Epidermal melanocyte (primary cell): ENCODE data around the gene KAZN.

Experiments used
- DNase-seq: peaks from one replicate; pipeline ENCODE4 v3.0.0; 2011; ENCODE audit warnings: low spot score; ENCODE audit not compliant: insufficient read length

Gene KAZN

DNA sequence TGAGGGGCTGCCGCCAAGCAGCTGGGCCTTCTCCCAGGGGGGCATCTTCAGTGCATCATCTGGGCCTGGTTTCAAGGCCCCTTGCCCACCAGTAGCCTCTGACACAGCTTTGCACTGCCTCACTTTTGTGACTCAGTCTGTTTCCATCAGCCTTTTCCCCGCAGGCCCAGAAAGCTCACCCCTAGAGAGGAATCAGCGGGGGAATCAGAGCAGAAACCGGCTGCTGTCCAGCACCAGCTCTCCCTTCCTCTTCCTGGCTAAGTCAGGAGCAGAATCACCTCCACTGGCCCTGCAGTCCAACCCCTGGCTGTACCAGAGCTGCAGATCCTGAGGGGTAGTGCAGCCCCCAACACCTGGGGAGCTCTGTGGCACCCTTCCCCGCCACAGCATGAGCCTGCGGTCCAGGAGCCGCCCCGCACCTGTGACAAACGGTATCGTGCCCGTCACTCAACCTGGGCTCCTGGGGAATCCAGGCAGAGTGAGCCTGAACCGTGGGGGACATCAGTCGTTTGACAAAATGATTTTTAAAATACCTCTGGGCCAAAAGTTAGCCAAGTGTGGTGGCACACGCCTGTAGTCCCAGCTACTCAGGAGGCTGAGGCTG, 471.8 kb downstream of the KAZN start:
- DNase-seq, result no peak

DNA sequence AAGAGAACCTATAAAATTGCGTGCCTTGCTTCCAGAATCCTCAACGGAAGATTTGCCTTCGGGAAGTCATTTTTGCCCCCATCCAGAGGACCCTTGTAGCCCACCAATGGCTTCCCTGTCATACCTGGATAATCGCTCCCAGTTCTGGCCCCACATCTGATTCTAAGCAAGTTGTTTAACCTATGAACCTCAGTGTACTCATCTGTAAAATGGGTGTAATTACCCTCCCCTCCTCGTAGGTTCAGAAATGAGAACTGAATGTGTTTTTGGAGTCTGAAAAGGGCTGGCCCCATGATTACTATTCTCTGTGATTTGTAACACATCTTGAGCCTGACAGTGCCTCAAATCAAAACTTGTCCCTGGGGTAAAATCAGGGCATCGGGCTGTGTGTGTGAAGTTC, 473.5 kb downstream of the KAZN start:
- no peak for DNase-seq

GRCh38 chr1:15073799-15074308, 475.4 kb downstream of the KAZN start:
- DNase-seq, result no peak

DNA sequence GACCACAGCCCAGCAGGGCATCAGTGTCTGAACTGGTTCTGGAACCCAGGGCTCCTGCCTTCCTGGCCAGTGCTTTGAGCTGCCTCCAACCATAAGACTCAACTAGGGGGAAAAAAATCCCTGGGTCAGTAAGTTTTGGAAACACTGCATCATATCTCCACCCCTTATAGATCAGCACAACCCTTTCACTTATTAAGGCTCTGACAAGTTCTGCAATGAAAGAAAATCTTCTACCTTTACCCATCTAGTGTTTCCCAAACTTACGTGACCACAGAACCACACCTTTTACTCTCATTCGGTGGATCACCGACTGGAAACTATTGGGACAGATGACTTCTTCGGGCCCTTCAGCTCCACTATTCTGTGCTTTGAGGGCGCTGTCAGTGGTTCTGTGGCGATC, 476.7 kb downstream of the KAZN start:
- no peak for DNase-seq

GRCh38 chr1:15075817-15076216, 477.3 kb downstream of the KAZN start:
- no peak for DNase-seq

GRCh38 chr1:15076807-15077206, 478.3 kb downstream of the KAZN start:
- no peak for DNase-seq

DNA sequence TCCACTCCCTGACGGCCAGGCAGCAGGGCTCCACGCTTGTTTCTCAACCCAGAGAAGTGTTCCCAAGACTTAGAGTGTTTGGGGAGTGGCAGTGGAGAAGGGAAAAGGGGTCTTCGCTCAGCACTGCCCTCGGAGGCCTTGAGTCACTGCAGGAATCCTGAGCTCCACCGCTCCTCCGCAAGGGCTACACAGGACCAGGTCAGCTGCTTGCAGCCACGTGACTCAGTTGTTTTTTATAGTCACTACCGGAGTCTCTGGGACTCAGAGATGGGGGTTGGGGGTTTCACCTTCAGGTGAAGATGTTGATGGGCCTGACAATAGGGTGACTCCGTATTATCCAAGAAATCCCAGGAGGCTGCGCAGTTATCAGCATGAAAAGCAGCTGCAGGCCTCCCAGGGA, 478.9 kb downstream of the KAZN start:
- DNase-seq, result no peak

DNA sequence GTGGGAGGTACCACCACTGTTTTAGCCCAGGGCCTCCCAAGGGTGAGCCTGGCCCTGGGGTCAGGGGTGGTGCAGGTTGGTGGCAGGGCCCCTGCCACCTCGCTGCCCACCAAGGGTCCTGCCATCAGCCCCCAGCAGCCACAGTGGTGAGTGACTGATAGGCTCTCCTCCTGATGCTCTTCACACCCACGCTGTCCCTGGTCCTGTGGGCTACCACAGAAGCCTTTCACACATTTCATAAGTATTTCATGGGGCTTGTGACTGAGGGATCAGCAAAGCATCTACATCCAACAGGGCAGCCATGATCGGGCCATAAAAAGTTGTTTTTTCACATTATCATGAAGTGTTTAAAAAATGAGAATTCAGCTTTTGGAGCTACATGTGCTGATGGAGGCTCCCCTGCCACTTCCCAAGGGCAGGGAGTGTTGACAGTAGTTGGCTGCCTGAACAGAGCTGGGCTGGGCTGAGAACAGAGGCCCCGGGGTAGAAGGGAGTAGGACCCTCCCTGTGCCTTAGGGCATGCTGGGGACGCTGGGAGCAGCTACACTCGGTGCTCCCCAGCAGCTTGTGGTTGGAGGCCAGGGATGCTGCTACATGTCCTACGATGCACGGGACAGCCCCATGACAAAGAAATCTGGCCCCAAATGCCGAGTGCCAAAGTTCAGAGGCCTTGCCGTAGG, 482.0 kb downstream of the KAZN start:
- no peak for DNase-seq

GRCh38 chr1:15081102-15081501, 482.6 kb downstream of the KAZN start:
- no peak for DNase-seq

GRCh38 chr1:15083578-15083977, 485.1 kb downstream of the KAZN start:
- no peak for DNase-seq

DNA sequence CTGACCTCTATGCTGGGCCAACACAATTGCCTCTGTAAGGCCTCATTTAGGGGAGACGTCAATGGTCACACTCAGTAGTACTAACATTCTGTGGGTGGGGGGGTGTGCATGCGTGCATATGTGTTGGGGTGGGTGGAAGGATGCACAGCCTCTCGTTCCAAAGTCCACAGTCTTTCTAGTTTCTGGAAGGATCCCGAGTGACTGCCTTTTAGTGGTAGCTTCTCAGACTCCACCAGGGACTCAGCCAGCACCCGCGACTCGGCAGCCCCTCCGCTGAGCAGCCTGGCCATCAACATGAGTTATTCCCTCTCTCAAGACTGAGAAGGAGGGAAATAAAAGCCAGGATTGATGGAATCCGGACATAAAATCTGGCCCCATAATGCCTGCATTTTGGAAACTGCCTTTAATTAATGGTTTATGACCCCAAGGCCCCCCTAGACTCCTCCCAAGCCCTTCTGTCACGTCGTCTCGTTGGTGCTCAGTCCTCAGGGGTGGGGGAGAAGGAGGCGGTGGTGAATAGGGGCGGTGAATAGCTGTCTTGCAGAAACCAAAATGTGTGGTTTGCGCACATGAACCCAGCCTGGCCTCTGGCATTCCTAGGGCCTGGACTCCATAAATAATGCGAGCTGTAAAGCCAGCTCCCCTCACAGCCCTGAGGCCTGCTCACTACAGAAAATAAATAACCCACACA, 489.9 kb downstream of the KAZN start:
- DNase-seq, result peak; percentile 69

- no peak for DNase-seq
Measured at GRCh38 chr1:15089258-15089992, 490.9 kb downstream of the KAZN start.

GRCh38 chr1:15090373-15090772, 491.9 kb downstream of the KAZN start:
- DNase-seq, result no peak

GRCh38 chr1:15094056-15094455, 495.6 kb downstream of the KAZN start:
- no peak for DNase-seq

DNA sequence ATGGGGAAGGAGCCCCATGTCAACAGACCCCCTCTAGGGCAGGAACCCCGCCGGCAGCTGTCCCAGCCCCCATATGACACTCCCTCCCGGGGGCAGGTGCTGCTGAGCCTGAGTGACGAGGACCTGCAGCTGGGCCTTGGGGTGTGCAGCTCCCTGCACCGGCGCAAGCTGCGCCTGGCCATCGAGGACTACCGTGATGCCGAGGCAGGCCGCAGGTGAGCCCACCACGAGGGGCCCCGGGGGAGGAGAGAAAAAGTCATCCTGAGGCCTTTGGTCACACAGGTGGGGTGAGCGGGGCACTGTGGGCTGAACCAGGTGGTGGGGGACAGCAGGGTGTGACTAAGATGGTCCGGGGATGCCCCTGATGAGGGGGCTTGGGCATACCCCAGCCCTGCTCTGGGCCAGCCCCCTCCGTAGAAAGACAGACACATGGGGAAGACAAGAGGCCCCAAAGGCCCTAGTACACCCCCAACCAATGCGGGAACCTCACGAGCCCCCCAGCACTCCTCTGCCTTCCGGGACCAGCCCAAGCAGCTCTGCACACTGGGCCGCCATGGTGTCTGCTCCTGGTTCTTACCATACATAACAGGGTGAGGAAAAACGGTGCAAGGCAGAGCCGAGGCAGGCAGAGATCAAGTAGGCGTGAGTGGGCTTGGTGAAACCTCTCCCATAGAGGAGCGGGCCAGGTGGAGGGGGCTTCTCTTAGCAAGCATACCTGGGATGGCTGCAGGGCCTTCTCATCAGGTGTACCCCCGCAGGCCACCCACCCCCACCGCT, 496.4 kb downstream of the KAZN start:
- DNase-seq, result no peak

DNA sequence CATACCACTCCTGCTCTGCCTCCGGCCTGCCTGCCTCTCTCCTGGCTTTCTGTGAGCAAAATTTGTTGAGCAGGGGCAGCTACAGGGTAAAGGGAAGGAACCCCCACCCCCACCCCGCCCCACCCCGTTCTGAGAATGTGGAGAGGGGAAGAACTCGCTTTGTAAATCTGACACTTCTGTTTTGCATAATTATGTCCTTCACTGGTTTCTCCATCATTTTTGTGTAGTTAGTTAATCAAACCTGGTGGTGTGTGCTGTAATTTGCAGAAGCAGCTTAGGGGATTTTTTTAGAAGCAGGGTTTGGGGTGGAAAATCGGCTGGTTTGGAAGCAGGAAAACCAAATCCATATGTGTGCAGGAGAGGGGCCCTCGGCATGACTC, 497.0 kb downstream of the KAZN start:
- no peak for DNase-seq

DNA sequence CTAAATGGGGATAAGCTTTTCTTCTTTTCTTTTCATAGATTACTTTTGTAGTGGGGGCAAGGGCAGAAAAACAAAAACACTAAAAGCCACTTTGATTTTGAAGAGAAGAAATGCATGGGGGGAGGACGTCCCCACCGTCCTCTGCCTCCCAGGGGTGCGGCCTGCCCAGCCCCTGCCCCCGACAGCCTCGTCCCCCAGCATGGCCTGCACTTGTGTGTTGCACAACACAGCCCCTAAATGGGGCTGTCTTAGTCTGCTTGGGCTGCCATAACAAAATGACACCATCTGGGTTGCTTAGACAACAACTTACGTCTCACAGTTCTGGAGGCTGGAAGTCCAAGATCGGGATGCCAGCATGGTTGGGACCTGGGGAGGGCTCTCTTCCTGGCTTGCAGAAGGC, 497.8 kb downstream of the KAZN start:
- DNase-seq, result no peak

DNA sequence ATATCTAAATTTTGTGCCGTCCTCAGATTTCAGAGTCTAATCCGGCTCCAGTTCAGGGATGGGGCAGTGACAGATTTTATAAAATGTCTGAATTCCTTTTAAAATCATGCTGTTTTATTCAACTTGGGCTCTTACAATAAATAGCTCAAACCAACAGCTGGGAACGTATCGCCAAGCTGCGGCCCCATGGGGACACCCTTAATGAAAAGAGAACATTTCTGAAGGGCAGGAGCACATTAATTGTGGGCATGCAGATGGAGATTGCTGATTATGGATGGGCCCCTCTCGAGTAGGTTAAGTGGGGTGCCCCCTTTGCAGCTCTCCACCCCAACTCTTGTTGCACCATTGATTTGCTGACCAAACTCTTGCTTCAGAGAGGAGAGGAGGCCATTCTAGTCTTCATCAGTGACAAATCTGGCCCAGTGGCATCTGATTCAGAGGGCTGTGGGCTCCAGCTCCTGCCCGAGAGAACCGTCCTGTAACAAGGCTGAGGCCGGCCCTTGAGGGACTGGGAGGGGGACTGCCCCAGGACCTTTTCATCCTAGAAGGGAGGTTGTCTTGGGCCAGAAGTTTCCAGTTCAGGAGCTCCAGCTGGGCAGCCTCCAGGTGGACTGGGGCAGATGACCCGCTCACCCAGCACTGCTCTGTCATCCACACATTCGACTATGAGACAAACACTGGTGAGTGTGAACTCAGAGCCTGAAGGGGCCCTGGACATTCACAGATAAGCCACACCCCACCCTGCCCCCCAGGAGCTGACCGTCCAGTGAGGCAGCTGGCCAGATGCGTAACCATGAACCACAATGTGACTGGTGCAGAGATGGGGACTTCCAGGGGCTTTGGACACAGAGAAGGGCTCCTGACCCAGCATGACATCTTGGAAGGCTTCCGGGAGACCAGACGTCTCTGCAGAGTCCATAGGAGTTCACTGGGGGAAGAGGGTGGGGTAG, 500.0 kb downstream of the KAZN start:
- no peak for DNase-seq

DNA sequence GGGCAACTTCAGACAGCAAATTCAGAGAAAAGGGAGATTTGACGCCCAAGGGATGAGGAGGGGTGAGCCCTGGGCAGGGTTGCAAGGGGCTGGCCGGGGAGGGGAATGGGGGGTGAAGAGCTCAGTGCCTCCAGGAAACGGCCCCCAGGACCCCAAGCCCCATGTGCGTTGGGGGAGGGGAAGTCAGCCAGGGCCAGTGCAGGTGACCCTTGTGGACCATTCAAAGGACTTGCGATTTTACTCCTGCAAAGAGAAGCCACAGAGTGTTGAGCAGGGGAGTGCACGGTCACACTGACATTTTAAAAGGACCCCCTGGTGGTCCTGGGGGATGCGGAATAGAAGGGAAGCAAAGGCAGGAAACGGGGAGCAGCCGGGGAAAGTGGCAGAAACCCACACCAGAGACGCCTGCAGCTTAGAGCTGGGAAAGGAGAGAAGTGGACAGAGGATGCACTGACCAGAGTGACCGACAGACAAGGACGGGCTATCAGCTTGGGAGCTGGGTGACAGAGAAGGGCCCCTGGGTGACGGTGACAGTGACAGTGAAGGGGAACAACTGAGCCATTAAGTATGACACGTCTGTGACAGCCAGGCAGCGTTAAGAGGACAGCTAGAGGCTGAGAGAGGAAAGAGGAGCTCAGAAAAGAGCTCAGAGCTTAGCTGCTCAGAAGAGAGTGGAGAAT, 501.1 kb downstream of the KAZN start:
- DNase-seq, result no peak
